Aorta (tissue), 5 donors: ENCODE data around the gene SIPA1L3. TPM values are rescaled to one million over a fixed set of nuclear protein-coding genes. Genes with fewer than 3 reads are reported as not detected.
"Not testable (repeated sequence)": the region's sequence is repeated elsewhere in the genome, so short reads cannot be mapped to it uniquely, and the experiment has no call there.

Experiments
- ATAC-seq: fragments of 200-7000 bp; cut with Tn5 transposase; one replicate; pipeline ENCODE4 v1.9.1; 2022; ENCODE audit warnings: moderate library complexity; ENCODE audit not compliant: low FRiP score
- DNase-seq, 2 donors: peaks; one replicate each; pipeline ENCODE4 v3.0.0-alpha.2; 2020
- H3K27ac ChIP-seq, 2 donors: one replicate each; pipeline ENCODE4 v1.5.1; 2013; ENCODE audit warnings: low read length in 2 of 2, mild to moderate bottlenecking in 2 of 2, moderate library complexity in 2 of 2, control low read depth in 1 of 2, inconsistent platforms in 1 of 2, low read depth in 1 of 2
- H3K27me3 ChIP-seq, 2 donors: one replicate each; pipeline ENCODE4 v1.6.1; 2013; ENCODE audit warnings: control low read depth in 1 of 2, low read length in 1 of 2, mild to moderate bottlenecking in 1 of 2, moderate library complexity in 1 of 2; ENCODE audit not compliant: insufficient read depth in 2 of 2, control insufficient read depth in 1 of 2
- H3K36me3 ChIP-seq, 2 donors: one replicate each; pipeline ENCODE4 v1.6.1; 2013; ENCODE audit warnings: control low read depth in 1 of 2, low read length in 1 of 2, mild to moderate bottlenecking in 1 of 2; ENCODE audit not compliant: insufficient read depth in 2 of 2, control insufficient read depth in 1 of 2
- H3K4me1 ChIP-seq, 2 donors: one replicate each; pipeline ENCODE4 v1.6.1; 2013; ENCODE audit warnings: low read length in 2 of 2, control low read depth in 1 of 2, mild to moderate bottlenecking in 1 of 2, moderate library complexity in 1 of 2; ENCODE audit not compliant: insufficient read depth in 2 of 2, control insufficient read depth in 1 of 2
- H3K4me3 ChIP-seq, 2 donors: one replicate each; pipeline ENCODE4 v1.5.1; 2013; ENCODE audit warnings: low read length in 2 of 2, control low read depth in 1 of 2, mild to moderate bottlenecking in 1 of 2
- H3K9me3 ChIP-seq: one replicate; pipeline ENCODE4 v1.6.1; 2013; ENCODE audit warnings: mild to moderate bottlenecking, low read length; ENCODE audit not compliant: control insufficient read depth
- WGBS, 2 donors: extraction: QIAGEN DNeasy Blood & Tissue Kit; methylation state at CpG; one replicate each; pipeline ENCODE4 v1.1.7; 2013; 5-methylcytosine and 5-hydroxymethylcytosine counted together
- intact Hi-C, 2 donors: fragments of 100-400 bp; cut with DNase I; formaldehyde crosslinking; loops; one replicate each; pipeline versions ENCODE4 v1.14.2 to v1.15.0; 2022
- polyA plus RNA-seq, 2 donors: library from polyadenylated mRNA; stranded (reverse); fragments of 200-250 nt; gene quantifications; one replicate each; pipeline ENCODE4 v1.2.3, GENCODE V29; 2013
- total RNA-seq, 2 donors: library from RNA; stranded (reverse); fragmentation: NEBNext Ultra II Directional; extraction: Animal tissue kit (Norgen Biotek cat#: 25700); gene quantifications; one replicate each; pipeline ENCODE4 v1.2.1, GENCODE V29; 2021
- donor health status: healthy with polysubstance abuse.
- donor health status: Bipolar disorder and iron deficiency.
- donor health status: DM: no; HTN: no; CAD: no.
- donor health status: DM: no; HTN: no; CAD: no.
- donor health status: DM: yes; HTN: yes; CAD: no.

SIPA1L3 gene
- total and polyA plus RNA-seq, 4 donors = 1.3 to 20.9 (median 11.2) TPM

- Histone ChIP-seq H3K4me3 (no peak overlapping the region), H3K27me3 (no peaks in the 10 kb centered on the region), H3K4me1 (no peaks in the 10 kb centered on the region), H3K9me3 (no peaks in the 10 kb centered on the region), H3K27ac (no peak overlapping the region), H3K36me3 (no peaks in the 10 kb centered on the region)
- WGBS, 2 donors = 95 to 100% methylated on average over 1 of the region's 1 CpG
- intact Hi-C loops = no loop called here
- DNase-seq = no peak
- no peak for ATAC-seq
These were observed 114.3 kb downstream of the SIPA1L3 start for GRCh38 chr19:38021352-38021751.

GRCh38 chr19:38022791-38023670 lies 116.0 kb downstream of the SIPA1L3 start:
- WGBS, 2 donors = 70 to 71% methylated on average over 13 of the region's 13 CpGs
- Histone ChIP-seq H3K36me3 (no peaks in the 10 kb centered on the region), H3K4me3 (no peak overlapping the region), H3K9me3 (no peaks in the 10 kb centered on the region), H3K27me3 (no peaks in the 10 kb centered on the region), H3K27ac (no peak overlapping the region), H3K4me1 (no peaks in the 10 kb centered on the region)
- ATAC-seq (no peak), DNase-seq (no peak)
- intact Hi-C loops = no loop called here

GRCh38 chr19:38023671-38024541 lies 116.9 kb downstream of the SIPA1L3 start:
- DNase-seq (no peak), ATAC-seq (no peak)
- 73 to 74% methylated on average over 12 of the region's 12 CpGs for WGBS, 2 donors

GRCh38 chr19:38024992-38025908 lies 118.2 kb downstream of the SIPA1L3 start:
- H3K36me3 ChIP-seq = no peaks in the 10 kb centered on the region
- no peaks in the 10 kb centered on the region for H3K4me1 ChIP-seq
- H3K4me3 ChIP-seq = no peak overlapping the region
- H3K27me3 ChIP-seq = no peaks in the 10 kb centered on the region
- WGBS, 2 donors = 73 to 78% methylated on average over 22 of the region's 22 CpGs
- H3K9me3 ChIP-seq = no peaks in the 10 kb centered on the region
- no peak overlapping the region for H3K27ac ChIP-seq
- ATAC-seq (no peak), DNase-seq (no peak)
- intact Hi-C loops = no loop called here

More at GRCh38 chr19:38023671-38024541, 116.9 kb downstream of the SIPA1L3 start:
- H3K27ac ChIP-seq = no peak overlapping the region
- no peaks in the 10 kb centered on the region for H3K9me3 ChIP-seq
- no peaks in the 10 kb centered on the region for H3K27me3 ChIP-seq
- H3K4me1 ChIP-seq = no peaks in the 10 kb centered on the region
- H3K36me3 ChIP-seq = no peaks in the 10 kb centered on the region
- H3K4me3 ChIP-seq = no peak overlapping the region
- intact Hi-C loops = no loop called here

- WGBS, 2 donors = 75 to 76% methylated on average over 2 of the region's 2 CpGs
- H3K4me1 ChIP-seq = no peaks in the 10 kb centered on the region
- intact Hi-C loops = no loop called here
- no peak overlapping the region for H3K4me3 ChIP-seq
- no peaks in the 10 kb centered on the region for H3K9me3 ChIP-seq
- DNase-seq (no peak), ATAC-seq (no peak)
- no peaks in the 10 kb centered on the region for H3K27me3 ChIP-seq
- no peak overlapping the region for H3K27ac ChIP-seq
- H3K36me3 ChIP-seq = no peaks in the 10 kb centered on the region
These were observed 118.9 kb downstream of the SIPA1L3 start for GRCh38 chr19:38025909-38026307.

GRCh38 chr19:38028913-38029510 lies 122.0 kb downstream of the SIPA1L3 start:
- no peak for ATAC-seq

GRCh38 chr19:38030001-38030400 lies 123.0 kb downstream of the SIPA1L3 start:
- intact Hi-C loops, H3K27me3 ChIP-seq, DNase-seq, H3K36me3 ChIP-seq, ATAC-seq, H3K9me3 ChIP-seq, H3K4me3 ChIP-seq, H3K4me1 ChIP-seq, H3K27ac ChIP-seq: not testable (repeated sequence)
- WGBS, 2 donors = 97 to 98% methylated on average over 8 of the region's 8 CpGs

More at GRCh38 chr19:38028913-38029510, 122.0 kb downstream of the SIPA1L3 start:
- intact Hi-C loops = no loop called here
- no peak for DNase-seq
- no peaks in the 10 kb centered on the region for H3K27me3 ChIP-seq
- H3K27ac ChIP-seq = no peak overlapping the region
- no peaks in the 10 kb centered on the region for H3K36me3 ChIP-seq
- WGBS, 2 donors = 44 to 61% methylated on average over 6 of the region's 6 CpGs
- no peak overlapping the region for H3K4me3 ChIP-seq
- no peaks in the 10 kb centered on the region for H3K4me1 ChIP-seq
- no peaks in the 10 kb centered on the region for H3K9me3 ChIP-seq
